Mammary epithelial cell (primary cell): Measurements from ENCODE around the gene TXNIP.

Source experiments
- EZH2 ChIP-seq: IDR thresholded peaks from 2 replicates; pipeline ENCODE4 v1.6.1; 2012; ENCODE audit warnings: low read length, inconsistent platforms, borderline replicate concordance
- TF ChIP-seq, protein P1 (sequence below), 2 donors: IDR thresholded peaks in 1 of 2; conservative IDR thresholded peaks in 1 of 2; 2 replicates each; pipeline ENCODE4 v1.5.1; 2011 to 2012; ENCODE audit warnings: inconsistent platforms in 2 of 2, low read length in 2 of 2, mild to moderate bottlenecking in 2 of 2, control low read depth in 1 of 2, low read depth in 1 of 2; ENCODE audit not compliant: insufficient read depth in 1 of 2; ENCODE audit errors: extremely low read depth in 1 of 2

DNA sequence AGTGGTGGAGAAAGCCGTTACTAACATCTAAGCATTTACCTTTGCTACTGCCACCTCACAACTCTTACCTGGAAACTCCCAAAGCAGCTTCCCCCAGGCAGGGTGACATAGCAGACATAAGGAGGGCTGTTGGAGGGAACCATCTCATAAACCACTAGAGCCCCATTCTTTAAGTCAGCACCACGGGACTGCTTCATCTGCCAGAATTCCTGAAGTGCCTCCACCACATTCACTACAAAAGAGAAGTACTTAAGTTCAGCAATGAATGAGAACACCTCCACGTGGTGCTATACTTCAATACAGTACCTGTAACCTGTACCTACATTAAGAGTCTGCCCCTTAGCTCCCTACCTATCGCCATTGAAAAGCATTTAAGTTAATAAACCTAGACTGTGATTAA lies 48.8 kb downstream of the TXNIP start:
- TF ChIP-seq, protein P1, sequence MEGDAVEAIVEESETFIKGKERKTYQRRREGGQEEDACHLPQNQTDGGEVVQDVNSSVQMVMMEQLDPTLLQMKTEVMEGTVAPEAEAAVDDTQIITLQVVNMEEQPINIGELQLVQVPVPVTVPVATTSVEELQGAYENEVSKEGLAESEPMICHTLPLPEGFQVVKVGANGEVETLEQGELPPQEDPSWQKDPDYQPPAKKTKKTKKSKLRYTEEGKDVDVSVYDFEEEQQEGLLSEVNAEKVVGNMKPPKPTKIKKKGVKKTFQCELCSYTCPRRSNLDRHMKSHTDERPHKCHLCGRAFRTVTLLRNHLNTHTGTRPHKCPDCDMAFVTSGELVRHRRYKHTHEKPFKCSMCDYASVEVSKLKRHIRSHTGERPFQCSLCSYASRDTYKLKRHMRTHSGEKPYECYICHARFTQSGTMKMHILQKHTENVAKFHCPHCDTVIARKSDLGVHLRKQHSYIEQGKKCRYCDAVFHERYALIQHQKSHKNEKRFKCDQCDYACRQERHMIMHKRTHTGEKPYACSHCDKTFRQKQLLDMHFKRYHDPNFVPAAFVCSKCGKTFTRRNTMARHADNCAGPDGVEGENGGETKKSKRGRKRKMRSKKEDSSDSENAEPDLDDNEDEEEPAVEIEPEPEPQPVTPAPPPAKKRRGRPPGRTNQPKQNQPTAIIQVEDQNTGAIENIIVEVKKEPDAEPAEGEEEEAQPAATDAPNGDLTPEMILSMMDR (conservative IDR thresholded peaks at IDR 0.05 in 1 of 2, IDR thresholded peaks at IDR 0.05 in 1 of 2; ENCODE audit: extremely low read depth in 1 of 2, insufficient read depth in 1 of 2, low read depth in 1 of 2, low read length in 2 of 2): no peak
- TF ChIP-seq EZH2: no peak
